HCT116 (cell line): ENCODE measurements around the gene MORN2. TPM values are rescaled to one million over a fixed set of nuclear protein-coding genes. Genes with fewer than 3 reads are reported as not detected.

Experiments
- ATAC-seq: fragments of 200-7000 bp; cut with Tn5 transposase; 2 replicates; pipeline ENCODE4 v1.9.1; 2020; ENCODE audit warnings: mild to moderate bottlenecking, moderate library complexity
- BruUV-seq: library from RNA; stranded (reverse); fragments of 400-500 nt; replicated peaks from 2 replicates; lab custom pipeline; 2021; lab: Mats Ljungman, UMichigan
- CTCF ChIA-PET: fragments of 300-600 bp; sonication (Branson Sonifier 250); formaldehyde crosslinking; loops from one replicate; lab custom pipeline; 2021; ENCODE audit warnings: antibody characterized with exemption; lab: Charles Lee
- POLR2A ChIA-PET: fragments of 300-600, 350-600 bp; sonication (Branson Sonifier 250); formaldehyde crosslinking; loops from one replicate; lab custom pipeline; 2021; ENCODE audit warnings: antibody characterized with exemption; lab: Charles Lee
- RAD21 ChIA-PET, 2 experiments: fragments of 300-600 bp; sonication (Branson Sonifier 250); formaldehyde crosslinking; loops; one replicate each; lab custom pipeline; 2023; ENCODE audit warnings: low total read pairs in 2 of 2; ENCODE audit not compliant: uncharacterized antibody in 2 of 2, unreplicated experiment in 2 of 2, low non-redundant PET in 1 of 2; lab: Charles Lee
- DNase-seq: peaks from one replicate; pipeline ENCODE4 v3.0.0-alpha.2; 2010; ENCODE audit warnings: low read depth, low spot score
- H2AFZ ChIP-seq: fragments of 200-600 bp; shearing (Covaris generic), sonication (generic); 2 replicates; pipeline ENCODE4 v1.6.1; 2017; ENCODE audit warnings: low read depth, mixed run types, mixed read lengths, antibody characterized with exemption, low read length; ENCODE audit not compliant: poor library complexity, severe bottlenecking
- H3K27ac ChIP-seq: 2 replicates; pipeline ENCODE4 v1.5.1; 2012; ENCODE audit warnings: low read depth, low read length
- H3K27me3 ChIP-seq: fragments of 200-600 bp; sonication (generic); 2 replicates; pipeline ENCODE4 v1.6.1; 2016; ENCODE audit warnings: mixed run types, low read length, mixed read lengths; ENCODE audit not compliant: insufficient read depth
- H3K36me3 ChIP-seq, 2 experiments: fragments of 200-500 bp in 1 of 2; fragments of 200-600 bp in 1 of 2; sonication (Bioruptor generic) in 1 of 2; sonication (generic) in 1 of 2; 2 replicates each; pipeline versions ENCODE4 v1.5.1 to v1.6.1; 2014 to 2016; ENCODE audit warnings: low read length in 2 of 2, inconsistent platforms in 1 of 2, mixed read lengths in 1 of 2, mixed run types in 1 of 2; ENCODE audit not compliant: insufficient read depth in 2 of 2, control insufficient read depth in 1 of 2
- H3K4me1 ChIP-seq, 2 experiments: fragments of 200-600 bp in 1 of 2; sonication (generic) in 1 of 2; 2 replicates each; pipeline versions ENCODE4 v1.5.1 to v1.6.1; 2012 to 2017; ENCODE audit warnings: low read length in 2 of 2, inconsistent platforms in 1 of 2, mild to moderate bottlenecking in 1 of 2, mixed read lengths in 1 of 2, mixed run types in 1 of 2, moderate library complexity in 1 of 2; ENCODE audit not compliant: insufficient read depth in 2 of 2, control insufficient read depth in 1 of 2
- H3K4me2 ChIP-seq: fragments of 200-600 bp; sonication (generic); 2 replicates; pipeline ENCODE4 v1.6.1; 2017; ENCODE audit warnings: mixed run types, low read length, mixed read lengths
- H3K4me3 ChIP-seq, 2 experiments: fragments of 200-600 bp in 1 of 2; sonication (generic) in 1 of 2; replicated peaks in 1 of 2; 2 replicates each; pipeline ENCODE4 v1.5.1; 2011 to 2016; ENCODE audit warnings: low read length in 2 of 2, control low read depth in 1 of 2, low read depth in 1 of 2, mild to moderate bottlenecking in 1 of 2, mixed read lengths in 1 of 2, mixed run types in 1 of 2
- H3K79me2 ChIP-seq: fragments of 200-600 bp; sonication (generic); 2 replicates; pipeline ENCODE4 v1.6.1; 2017; ENCODE audit warnings: mild to moderate bottlenecking, mixed run types, low read length, moderate library complexity, mixed read lengths; ENCODE audit not compliant: insufficient read depth
- H3K9ac ChIP-seq: fragments of 200-600 bp; sonication (generic); 2 replicates; pipeline ENCODE4 v1.6.1; 2016; ENCODE audit warnings: low read length, mixed read lengths
- H3K9me2 ChIP-seq: fragments of 200-600 bp; sonication (generic), shearing (Covaris generic); 2 replicates; pipeline ENCODE4 v1.6.1; 2017; ENCODE audit warnings: mixed run types, mild to moderate bottlenecking, moderate library complexity; ENCODE audit not compliant: insufficient read depth
- H3K9me3 ChIP-seq, 2 experiments: fragments of 200-500 bp in 1 of 2; fragments of 200-600 bp in 1 of 2; sonication (Bioruptor generic) in 1 of 2; sonication (generic) in 1 of 2; 2 replicates each; pipeline ENCODE4 v1.6.1; 2014 to 2017; ENCODE audit warnings: low read length in 2 of 2, mixed read lengths in 2 of 2, inconsistent platforms in 1 of 2, low read depth in 1 of 2, mild to moderate bottlenecking in 1 of 2, mixed run types in 1 of 2, moderate library complexity in 1 of 2; ENCODE audit not compliant: control insufficient read depth in 1 of 2, insufficient read depth in 1 of 2
- H4K20me1 ChIP-seq: fragments of 200-600 bp; sonication (generic), shearing (Covaris generic); 2 replicates; pipeline ENCODE4 v1.6.1; 2017; ENCODE audit warnings: mixed run types, mild to moderate bottlenecking, moderate library complexity; ENCODE audit not compliant: insufficient read depth
- ELF1 ChIP-seq: IDR thresholded peaks from 2 replicates; pipeline ENCODE4 v1.6.1; 2012; ENCODE audit warnings: low read depth, borderline replicate concordance
- EZH2phosphoT487 ChIP-seq: fragments of 200-600 bp; IDR thresholded peaks from 2 replicates; pipeline ENCODE4 v1.6.1; 2018; ENCODE audit warnings: antibody characterized with exemption, borderline replicate concordance
- FOSL1 ChIP-seq: IDR thresholded peaks from 2 replicates; pipeline ENCODE4 v1.6.1; 2012; ENCODE audit warnings: low read depth
- JUND ChIP-seq: IDR thresholded peaks from 2 replicates; pipeline ENCODE4 v1.6.1; 2012
- SRF ChIP-seq: IDR thresholded peaks from 2 replicates; pipeline ENCODE4 v1.6.1; 2012; ENCODE audit warnings: low read depth
- TCF7L2 ChIP-seq: IDR thresholded peaks from 2 replicates; pipeline ENCODE4 v1.7.0; 2011; ENCODE audit warnings: borderline replicate concordance, inconsistent platforms; ENCODE audit not compliant: insufficient read depth, insufficient read length; ENCODE audit errors: extremely low read depth
- YY1 ChIP-seq: IDR thresholded peaks from 2 replicates; pipeline ENCODE4 v1.6.1; 2011; ENCODE audit warnings: low read length, low read depth, moderate library complexity, mild to moderate bottlenecking; ENCODE audit not compliant: insufficient replicate concordance; ENCODE audit errors: extremely low read depth
- intact Hi-C: fragments of 100-400 bp; cut with micrococcal nuclease; formaldehyde crosslinking; loops from 2 replicates; pipeline ENCODE4 v1.10.0; 2022
- total RNA-seq: library from RNA; stranded (reverse); gene quantifications from one replicate; pipeline ENCODE4 v1.2.1, GENCODE V29; 2021; ENCODE audit not compliant: unreplicated experiment
- TF ChIP-seq, protein P1 (sequence below): IDR thresholded peaks from 2 replicates; pipeline ENCODE4 v1.6.1; 2011; ENCODE audit warnings: mild to moderate bottlenecking, low read length, moderate library complexity; ENCODE audit not compliant: insufficient replicate concordance; ENCODE audit errors: extremely low read depth

Gene MORN2
- total RNA-seq, 1 experiment from 2014 or later: 11.9 TPM

DNA sequence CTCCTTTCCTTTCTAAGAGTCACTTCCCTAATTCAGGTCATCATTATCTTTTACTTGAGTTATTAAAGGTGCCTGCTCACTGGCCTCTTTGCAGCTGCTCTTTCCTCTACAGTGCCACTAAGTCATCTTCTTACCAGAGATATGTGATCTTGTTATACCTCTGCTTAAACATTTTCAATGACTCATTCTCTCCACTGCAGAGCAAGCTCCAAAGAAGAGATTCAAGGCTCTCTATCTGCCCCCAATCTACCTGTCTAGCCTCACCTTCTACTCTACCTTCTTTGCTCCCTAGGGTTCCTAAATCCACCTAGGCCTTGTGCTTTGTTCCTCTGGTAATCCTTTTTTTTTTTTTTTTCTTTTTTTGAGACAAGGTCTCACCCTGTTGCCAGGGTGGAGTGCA, 17.0 kb downstream of the MORN2 start:
- CTCF ChIA-PET: no interaction called here
- TF ChIP-seq, protein P1, sequence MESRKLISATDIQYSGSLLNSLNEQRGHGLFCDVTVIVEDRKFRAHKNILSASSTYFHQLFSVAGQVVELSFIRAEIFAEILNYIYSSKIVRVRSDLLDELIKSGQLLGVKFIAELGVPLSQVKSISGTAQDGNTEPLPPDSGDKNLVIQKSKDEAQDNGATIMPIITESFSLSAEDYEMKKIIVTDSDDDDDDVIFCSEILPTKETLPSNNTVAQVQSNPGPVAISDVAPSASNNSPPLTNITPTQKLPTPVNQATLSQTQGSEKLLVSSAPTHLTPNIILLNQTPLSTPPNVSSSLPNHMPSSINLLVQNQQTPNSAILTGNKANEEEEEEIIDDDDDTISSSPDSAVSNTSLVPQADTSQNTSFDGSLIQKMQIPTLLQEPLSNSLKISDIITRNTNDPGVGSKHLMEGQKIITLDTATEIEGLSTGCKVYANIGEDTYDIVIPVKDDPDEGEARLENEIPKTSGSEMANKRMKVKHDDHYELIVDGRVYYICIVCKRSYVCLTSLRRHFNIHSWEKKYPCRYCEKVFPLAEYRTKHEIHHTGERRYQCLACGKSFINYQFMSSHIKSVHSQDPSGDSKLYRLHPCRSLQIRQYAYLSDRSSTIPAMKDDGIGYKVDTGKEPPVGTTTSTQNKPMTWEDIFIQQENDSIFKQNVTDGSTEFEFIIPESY: no peak
- TF ChIP-seq EZH2phosphoT487 (no peak), JUND (peak; percentile 22; the same call in 1 of the 2 replicates), TCF7L2 (no peak), YY1 (no peak), SRF (no peak), FOSL1 (0 out of 2 replicates have a peak, but pooled peaks have one; percentile 8), ELF1 (no peak)
- TF ChIP-seq, all 23 proteins: peak for 2
- H3K27ac ChIP-seq: no peak overlapping the region
- no peak overlapping the region for H3K4me3 ChIP-seq
- H3K4me2 ChIP-seq: no peak overlapping the region
- H3K4me1 ChIP-seq: 0 out of 4 replicates have a peak, but pooled peaks cover 0 to 4% of the 10 kb centered on the region in 2 experiments
- DNase-seq (no peak), ATAC-seq (no peak)
- no peaks in the 10 kb centered on the region for H3K36me3 ChIP-seq
- no peak overlapping the region for H2AFZ ChIP-seq
- no peak overlapping the region for H3K9ac ChIP-seq
- ChIA-PET RAD21 (no interaction called here), POLR2A (no interaction called here)
- no peaks in the 10 kb centered on the region for H3K27me3 ChIP-seq
- no peaks in the 10 kb centered on the region for H3K79me2 ChIP-seq
- intact Hi-C loops: no loop called here
- no peaks in the 10 kb centered on the region for H3K9me2 ChIP-seq
- H3K9me3 ChIP-seq: no peaks in the 10 kb centered on the region
- H4K20me1 ChIP-seq: no peaks in the 10 kb centered on the region
- no TSS peak for BruUV-seq
